Suprapubic skin (tissue), 4 donors: Measurements from ENCODE around the gene LRRC8D. TPM values are rescaled to one million over a fixed set of nuclear protein-coding genes. Genes with fewer than 3 reads are reported as not detected.
A peak's percentile ranks its signal among the peaks of the same experiment; 100 is the strongest.

ENCODE experiments used
- DNase-seq, 2 donors: peaks; one replicate each; pipeline ENCODE4 v3.0.0-alpha.2; 2019; ENCODE audit warnings: low spot score in 2 of 2
- H3K27ac ChIP-seq: fragments of 200-600 bp; sonication (generic); one replicate; pipeline ENCODE4 v1.5.1; 2019
- H3K27me3 ChIP-seq: fragments of 200-600 bp; sonication (generic); one replicate; pipeline ENCODE4 v1.5.1; 2019
- H3K36me3 ChIP-seq: fragments of 200-600 bp; sonication (generic); one replicate; pipeline ENCODE4 v1.5.1; 2019
- H3K4me1 ChIP-seq: fragments of 200-600 bp; sonication (generic); one replicate; pipeline ENCODE4 v1.5.1; 2019
- H3K4me3 ChIP-seq: fragments of 200-600 bp; sonication (generic); one replicate; pipeline ENCODE4 v1.5.1; 2019; ENCODE audit warnings: mild to moderate bottlenecking
- H3K9me3 ChIP-seq: fragments of 200-600 bp; sonication (generic); one replicate; pipeline ENCODE4 v1.5.1; 2019
- CTCF ChIP-seq, 2 donors: fragments of 200-600 bp in 1 of 2; fragments of 450-650 bp in 1 of 2; sonication (generic) in 1 of 2; IDR thresholded peaks; one replicate each; pipeline ENCODE4 v1.5.1; 2016 to 2019; ENCODE audit warnings: antibody characterized with exemption in 2 of 2, mild to moderate bottlenecking in 1 of 2, moderate library complexity in 1 of 2
- EP300 ChIP-seq: sonication (generic); formaldehyde crosslinking; IDR thresholded peaks from one replicate; pipeline ENCODE4 v1.6.1; 2017; ENCODE audit warnings: antibody characterized with exemption
- POLR2A ChIP-seq, 2 donors: fragments of 450-650 bp; IDR thresholded peaks; one replicate each; pipeline ENCODE4 v1.6.1; 2017; ENCODE audit warnings: antibody characterized with exemption in 2 of 2, mild to moderate bottlenecking in 2 of 2, moderate library complexity in 2 of 2
- POLR2AphosphoS5 ChIP-seq, 3 donors: sonication (generic); formaldehyde crosslinking; IDR thresholded peaks; one replicate each; pipeline ENCODE4 v1.6.1; 2017; ENCODE audit warnings: antibody characterized with exemption in 3 of 3
- WGBS: methylation state at CpG from one replicate; pipeline ENCODE4 v1.1.5; 2018; 5-methylcytosine and 5-hydroxymethylcytosine counted together
- total RNA-seq, 4 donors: library from RNA; depleted of rRNA; stranded (reverse); fragments of >200 nt; gene quantifications; one replicate each; pipeline ENCODE4 v1.1.0, GENCODE V29; 2016

LRRC8D gene
- total RNA-seq, 4 donors from 2014 or later = 11.7 to 24.8 (median 21.6) TPM

- peaks cover 8% of the 10 kb centered on the region for H3K36me3 ChIP-seq
- WGBS = 43% methylated on average over 4 of the region's 4 CpGs
- H3K27ac ChIP-seq = peak overlapping the region; percentile 59
- TF ChIP-seq POLR2A (IDR thresholded peaks at IDR 0.05) = no peak
- no peak for TF ChIP-seq CTCF (IDR thresholded peaks at IDR 0.05)
- no peak for TF ChIP-seq EP300
- TF ChIP-seq POLR2AphosphoS5 (IDR thresholded peaks at IDR 0.05) = no peak
- peaks cover 13% of the 10 kb centered on the region for H3K4me1 ChIP-seq
- no peak for DNase-seq
- no peaks in the 10 kb centered on the region for H3K9me3 ChIP-seq
- H3K4me3 ChIP-seq = no peak overlapping the region
- H3K27me3 ChIP-seq = no peaks in the 10 kb centered on the region
Observed at GRCh38 chr1:89865498-89866382, 44.9 kb downstream of the LRRC8D start.

GRCh38 chr1:89866568-89866967 is 45.7 kb downstream of the LRRC8D start:
- TF ChIP-seq POLR2A (IDR thresholded peaks at IDR 0.05) (no peak), CTCF (IDR thresholded peaks at IDR 0.05) (no peak), EP300 (no peak), POLR2AphosphoS5 (IDR thresholded peaks at IDR 0.05) (no peak)
- H3K27me3 ChIP-seq = no peaks in the 10 kb centered on the region
- peaks cover 13% of the 10 kb centered on the region for H3K4me1 ChIP-seq
- H3K9me3 ChIP-seq = no peaks in the 10 kb centered on the region
- DNase-seq = no peak
- H3K27ac ChIP-seq = peak overlapping the region; percentile 59
- no peak overlapping the region for H3K4me3 ChIP-seq
- H3K36me3 ChIP-seq = peaks cover 8% of the 10 kb centered on the region
- 94% methylated on average over 7 of the region's 7 CpGs for WGBS

- H3K36me3 ChIP-seq = peaks cover 8% of the 10 kb centered on the region
- no peaks in the 10 kb centered on the region for H3K9me3 ChIP-seq
- no peak for DNase-seq
- no peak overlapping the region for H3K27ac ChIP-seq
- no peaks in the 10 kb centered on the region for H3K27me3 ChIP-seq
- TF ChIP-seq POLR2A (IDR thresholded peaks at IDR 0.05) = no peak
- no peak for TF ChIP-seq EP300
- TF ChIP-seq POLR2AphosphoS5 (IDR thresholded peaks at IDR 0.05) = no peak
- no peak for TF ChIP-seq CTCF (IDR thresholded peaks at IDR 0.05)
- 78% methylated on average over 3 of the region's 3 CpGs for WGBS
- H3K4me3 ChIP-seq = no peak overlapping the region
- peaks cover 5% of the 10 kb centered on the region for H3K4me1 ChIP-seq
Observed at GRCh38 chr1:89870998-89871397, 50.2 kb downstream of the LRRC8D start.

- H3K27ac ChIP-seq = no peak overlapping the region
- no peaks in the 10 kb centered on the region for H3K4me1 ChIP-seq
- no peak overlapping the region for H3K4me3 ChIP-seq
- no peaks in the 10 kb centered on the region for H3K9me3 ChIP-seq
- no peaks in the 10 kb centered on the region for H3K27me3 ChIP-seq
- H3K36me3 ChIP-seq = peaks cover 8% of the 10 kb centered on the region
- TF ChIP-seq POLR2A (IDR thresholded peaks at IDR 0.05) (no peak), CTCF (IDR thresholded peaks at IDR 0.05) (no peak), EP300 (no peak)
- DNase-seq = no peak
- WGBS = 86% methylated on average over 9 of the region's 9 CpGs
Observed at GRCh38 chr1:89871768-89872473, 51.1 kb downstream of the LRRC8D start.

- WGBS = 56% methylated on average over 1 of the region's 1 CpG
- Histone ChIP-seq H3K4me1 (no peaks in the 10 kb centered on the region), H3K36me3 (peaks cover 8% of the 10 kb centered on the region), H3K27ac (no peak overlapping the region), H3K27me3 (no peaks in the 10 kb centered on the region), H3K9me3 (no peaks in the 10 kb centered on the region), H3K4me3 (no peak overlapping the region)
- TF ChIP-seq EP300 (no peak), CTCF (IDR thresholded peaks at IDR 0.05) (no peak), POLR2AphosphoS5 (IDR thresholded peaks at IDR 0.05) (no peak), POLR2A (IDR thresholded peaks at IDR 0.05) (no peak)
- no peak for DNase-seq
Observed at GRCh38 chr1:89872567-89872966, 51.7 kb downstream of the LRRC8D start.
